Measurements from ENCODE around the gene PARVA.

PARVA gene

GRCh38 chr11:12526789-12527188, 149.4 kb downstream of the PARVA start:
- TF ChIP-seq EZH2phosphoT487 (IDR thresholded peaks at IDR 0.05; ENCODE audit: borderline replicate concordance, low read length) (no peak), CTCF (IDR thresholded peaks at IDR 0.05; ENCODE audit: low read depth, low read length, poor library complexity, severe bottlenecking) (no peak)
- Histone ChIP-seq H3K27ac (ENCODE audit: low read depth, low read length) (no peak overlapping the region), H4K20me1 (ENCODE audit: control insufficient read depth, insufficient read depth, low read depth, low read length) (no peaks in the 10 kb centered on the region), H3F3A (ENCODE audit: control insufficient read depth, insufficient read depth) (no peaks in the 10 kb centered on the region), H3K27me3 (ENCODE audit: control insufficient read depth, low read length) (no peaks in the 10 kb centered on the region), H3K36me3 (ENCODE audit: control insufficient read depth, low read length) (no peaks in the 10 kb centered on the region), H3K9me3 (ENCODE audit: control insufficient read depth, insufficient read depth, low read length) (no peaks in the 10 kb centered on the region), H3K4me3 (ENCODE audit: low read length) (no peak overlapping the region), H3K4me1 (ENCODE audit: control insufficient read depth, low read length) (no peaks in the 10 kb centered on the region), H3K79me2 (ENCODE audit: control insufficient read depth, low read length) (no peaks in the 10 kb centered on the region), H3K4me2 (ENCODE audit: low read length) (no peak overlapping the region), H3K9me2 (replicated peaks; ENCODE audit: control insufficient read depth, low read length) (no peaks in the 10 kb centered on the region)

DNA sequence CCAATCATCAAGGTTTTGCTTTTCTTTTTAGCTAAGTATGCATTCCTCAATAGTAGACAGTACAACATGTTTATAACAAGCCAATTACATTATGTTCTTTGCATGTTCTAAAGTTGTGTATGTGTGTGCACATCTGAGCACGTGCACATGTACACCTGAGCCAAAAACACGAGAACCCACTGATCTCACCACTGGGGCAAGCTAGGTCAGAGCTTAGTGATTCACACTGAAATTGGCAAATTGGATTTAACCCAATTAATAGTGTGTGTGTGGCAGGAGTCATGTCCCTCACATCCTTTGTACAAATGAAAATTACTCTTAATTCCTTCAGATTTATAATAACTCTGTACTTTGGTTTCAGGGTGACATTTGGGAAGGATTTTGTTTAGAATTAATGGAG, 151.1 kb downstream of the PARVA start:
- no peaks in the 10 kb centered on the region for H4K20me1 ChIP-seq (ENCODE audit: control insufficient read depth, insufficient read depth, low read depth, low read length)
- H3K4me3 ChIP-seq (ENCODE audit: low read length), result no peak overlapping the region
- H3K9me3 ChIP-seq (ENCODE audit: control insufficient read depth, insufficient read depth, low read length), result no peaks in the 10 kb centered on the region
- H3K27me3 ChIP-seq (ENCODE audit: control insufficient read depth, low read length), result no peaks in the 10 kb centered on the region
- no peak overlapping the region for H3K4me2 ChIP-seq (ENCODE audit: low read length)
- H3K4me1 ChIP-seq (ENCODE audit: control insufficient read depth, low read length), result no peaks in the 10 kb centered on the region
- H3K9me2 ChIP-seq (replicated peaks; ENCODE audit: control insufficient read depth, low read length), result no peaks in the 10 kb centered on the region
- no peaks in the 10 kb centered on the region for H3K36me3 ChIP-seq (ENCODE audit: control insufficient read depth, low read length)
- H3F3A ChIP-seq (ENCODE audit: control insufficient read depth, insufficient read depth), result no peaks in the 10 kb centered on the region
- no peak overlapping the region for H3K27ac ChIP-seq (ENCODE audit: low read depth, low read length)
- no peaks in the 10 kb centered on the region for H3K79me2 ChIP-seq (ENCODE audit: control insufficient read depth, low read length)
- TF ChIP-seq EZH2phosphoT487 (IDR thresholded peaks at IDR 0.05; ENCODE audit: borderline replicate concordance, low read length) (no peak), CTCF (IDR thresholded peaks at IDR 0.05; ENCODE audit: low read depth, low read length, poor library complexity, severe bottlenecking) (no peak)

GRCh38 chr11:12529041-12529440, 151.7 kb downstream of the PARVA start:
- Histone ChIP-seq H3K79me2 (ENCODE audit: control insufficient read depth, low read length) (no peaks in the 10 kb centered on the region), H3K27ac (ENCODE audit: low read depth, low read length) (no peak overlapping the region), H3K9me2 (replicated peaks; ENCODE audit: control insufficient read depth, low read length) (no peaks in the 10 kb centered on the region), H3K4me2 (ENCODE audit: low read length) (no peak overlapping the region), H3K36me3 (ENCODE audit: control insufficient read depth, low read length) (no peaks in the 10 kb centered on the region), H3K9me3 (ENCODE audit: control insufficient read depth, insufficient read depth, low read length) (no peaks in the 10 kb centered on the region), H3K4me1 (ENCODE audit: control insufficient read depth, low read length) (no peaks in the 10 kb centered on the region), H3K27me3 (ENCODE audit: control insufficient read depth, low read length) (no peaks in the 10 kb centered on the region), H3K4me3 (ENCODE audit: low read length) (no peak overlapping the region), H3F3A (ENCODE audit: control insufficient read depth, insufficient read depth) (no peaks in the 10 kb centered on the region), H4K20me1 (ENCODE audit: control insufficient read depth, insufficient read depth, low read depth, low read length) (no peaks in the 10 kb centered on the region)
- TF ChIP-seq CTCF (IDR thresholded peaks at IDR 0.05; ENCODE audit: low read depth, low read length, poor library complexity, severe bottlenecking) (no peak), EZH2phosphoT487 (IDR thresholded peaks at IDR 0.05; ENCODE audit: borderline replicate concordance, low read length) (no peak)

DNA sequence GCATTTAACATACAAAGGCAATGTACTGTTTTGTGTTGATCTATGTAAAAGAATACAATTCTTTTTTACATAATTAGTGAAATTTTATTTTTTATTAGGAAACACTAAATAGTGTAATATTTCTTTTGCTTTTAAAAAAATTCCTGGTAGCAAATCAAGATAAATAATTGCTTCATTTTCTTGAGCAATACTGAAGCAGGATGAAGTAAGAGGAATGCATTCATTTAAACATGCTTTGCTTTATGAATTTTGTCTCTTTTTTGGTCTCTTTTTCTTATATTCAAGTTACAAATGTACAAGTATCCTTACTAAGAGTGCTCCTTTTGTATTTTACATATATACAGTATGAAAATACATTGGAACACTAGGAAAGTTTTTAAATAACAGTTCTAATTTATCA, 152.4 kb downstream of the PARVA start:
- no peaks in the 10 kb centered on the region for H4K20me1 ChIP-seq (ENCODE audit: control insufficient read depth, insufficient read depth, low read depth, low read length)
- H3K4me3 ChIP-seq (ENCODE audit: low read length), result no peak overlapping the region
- H3K27ac ChIP-seq (ENCODE audit: low read depth, low read length), result no peak overlapping the region
- no peaks in the 10 kb centered on the region for H3K9me3 ChIP-seq (ENCODE audit: control insufficient read depth, insufficient read depth, low read length)
- H3K9me2 ChIP-seq (replicated peaks; ENCODE audit: control insufficient read depth, low read length), result no peaks in the 10 kb centered on the region
- no peaks in the 10 kb centered on the region for H3F3A ChIP-seq (ENCODE audit: control insufficient read depth, insufficient read depth)
- H3K4me1 ChIP-seq (ENCODE audit: control insufficient read depth, low read length), result no peaks in the 10 kb centered on the region
- H3K36me3 ChIP-seq (ENCODE audit: control insufficient read depth, low read length), result no peaks in the 10 kb centered on the region
- H3K27me3 ChIP-seq (ENCODE audit: control insufficient read depth, low read length), result no peaks in the 10 kb centered on the region
- no peaks in the 10 kb centered on the region for H3K79me2 ChIP-seq (ENCODE audit: control insufficient read depth, low read length)
- TF ChIP-seq EZH2phosphoT487 (IDR thresholded peaks at IDR 0.05; ENCODE audit: borderline replicate concordance, low read length), result no peak
- no peak for TF ChIP-seq CTCF (IDR thresholded peaks at IDR 0.05; ENCODE audit: low read depth, low read length, poor library complexity, severe bottlenecking)
- no peak overlapping the region for H3K4me2 ChIP-seq (ENCODE audit: low read length)
